Colonic mucosa (tissue), 4 donors: ENCODE measurements around the gene TMEM59. TPM values are rescaled to one million over a fixed set of nuclear protein-coding genes. Genes with fewer than 3 reads are reported as not detected.

Experiments used
- DNase-seq: peaks from one replicate; pipeline ENCODE4 v3.0.0-alpha.2; 2020
- H3K27ac ChIP-seq: fragments of 200-600 bp; one replicate; pipeline ENCODE4 v1.8.0; 2021
- H3K27me3 ChIP-seq: fragments of 200-600 bp; one replicate; pipeline ENCODE4 v1.8.0; 2021
- H3K36me3 ChIP-seq: fragments of 200-600 bp; one replicate; pipeline ENCODE4 v1.8.0; 2021
- H3K4me1 ChIP-seq: fragments of 200-600 bp; one replicate; pipeline ENCODE4 v1.8.0; 2021; ENCODE audit warnings: mild to moderate bottlenecking
- H3K4me3 ChIP-seq: fragments of 200-600 bp; one replicate; pipeline ENCODE4 v1.8.0; 2021
- H3K9ac ChIP-seq, 2 donors: one replicate each; pipeline ENCODE4 v1.7.0; 2013; ENCODE audit warnings: control low read depth in 2 of 2, low read depth in 2 of 2, low read length in 2 of 2
- H3K9me3 ChIP-seq: fragments of 200-600 bp; one replicate; pipeline ENCODE4 v1.8.0; 2021
- CTCF ChIP-seq: fragments of 200-600 bp; IDR thresholded peaks from one replicate; pipeline ENCODE4 v1.8.0; 2022; ENCODE audit warnings: antibody characterized with exemption, mild to moderate bottlenecking
- intact Hi-C: fragments of 100-400 bp; cut with DNase I; formaldehyde crosslinking; loops from one replicate; pipeline ENCODE4 v1.14.1; 2022
- total RNA-seq, 2 donors: library from RNA; stranded (reverse); fragmentation: NEBNext Ultra II Directional in 1 of 2; extraction: Animal tissue kit (Norgen Biotek cat#: 25700) in 1 of 2; gene quantifications; one replicate each; pipeline ENCODE4 v1.2.1, GENCODE V29; 2021
- donor health status: healthy.
- donor health status: DM: no; HTN: no; CAD: no.
- donor health status: DM: no; HTN: no; CAD: no.

TMEM59 gene
- total RNA-seq, 2 donors from 2014 or later = 470 to 887 TPM

GRCh38 chr1:53992085-53992874, 60.7 kb downstream of the TMEM59 start:
- no peak overlapping the region for H3K27ac ChIP-seq
- intact Hi-C loops = no loop called here
- no peak for TF ChIP-seq CTCF
- no peaks in the 10 kb centered on the region for H3K9me3 ChIP-seq
- DNase-seq = no peak
- no peak overlapping the region for H3K9ac ChIP-seq
- H3K27me3 ChIP-seq = no peaks in the 10 kb centered on the region
- no peaks in the 10 kb centered on the region for H3K36me3 ChIP-seq
- no peak overlapping the region for H3K4me3 ChIP-seq
- no peaks in the 10 kb centered on the region for H3K4me1 ChIP-seq

GRCh38 chr1:53987880-53988279, 65.1 kb downstream of the TMEM59 start:
- Histone ChIP-seq H3K9ac (no peak overlapping the region), H3K4me3 (no peak overlapping the region), H3K4me1 (no peaks in the 10 kb centered on the region), H3K27ac (no peak overlapping the region), H3K27me3 (no peaks in the 10 kb centered on the region), H3K9me3 (no peaks in the 10 kb centered on the region), H3K36me3 (no peaks in the 10 kb centered on the region)
- TF ChIP-seq CTCF = no peak
- no peak for DNase-seq
- intact Hi-C loops = no loop called here

- Histone ChIP-seq H3K27me3 (no peaks in the 10 kb centered on the region), H3K36me3 (no peaks in the 10 kb centered on the region), H3K9me3 (no peaks in the 10 kb centered on the region), H3K4me3 (no peak overlapping the region), H3K4me1 (no peaks in the 10 kb centered on the region), H3K27ac (no peak overlapping the region), H3K9ac (no peak overlapping the region)
- DNase-seq = no peak
- intact Hi-C loops = no loop called here
- TF ChIP-seq CTCF = no peak
These were observed 66.5 kb downstream of the TMEM59 start for GRCh38 chr1:53986458-53986857.

GRCh38 chr1:53984726-53985125, 68.3 kb downstream of the TMEM59 start:
- H3K27me3 ChIP-seq = no peaks in the 10 kb centered on the region
- H3K4me3 ChIP-seq = no peak overlapping the region
- DNase-seq = no peak
- no peak for TF ChIP-seq CTCF
- H3K4me1 ChIP-seq = no peaks in the 10 kb centered on the region
- H3K36me3 ChIP-seq = no peaks in the 10 kb centered on the region
- H3K9ac ChIP-seq = no peak overlapping the region
- intact Hi-C loops = no loop called here
- no peaks in the 10 kb centered on the region for H3K9me3 ChIP-seq
- no peak overlapping the region for H3K27ac ChIP-seq

- Histone ChIP-seq H3K4me3 (peak overlapping the region; percentile 10), H3K27ac (no peak overlapping the region), H3K9ac (peak overlapping the region in 1 of 2 donors; percentile 41), H3K4me1 (no peaks in the 10 kb centered on the region), H3K9me3 (no peaks in the 10 kb centered on the region), H3K36me3 (no peaks in the 10 kb centered on the region), H3K27me3 (no peaks in the 10 kb centered on the region)
- intact Hi-C loops = no loop called here
- no peak for TF ChIP-seq CTCF
- DNase-seq = no peak
These were observed 70.3 kb downstream of the TMEM59 start for GRCh38 chr1:53982763-53983104.
